ENCODE measurements around the gene NPW.
A peak's percentile ranks its signal among the peaks of the same experiment; 100 is the strongest.

The NPW gene

GRCh38 chr16:2046893-2047329, 27.3 kb downstream of the NPW start:
- Histone ChIP-seq H3K4me3 (replicated peaks; ENCODE audit: low read depth, low read length) (peak overlapping the region; percentile 91), H3K36me3 (ENCODE audit: control insufficient read depth, insufficient read depth, low read length) (no peaks in the 10 kb centered on the region; the same call in 1 of the 2 replicates), H3K27me3 (replicated peaks; ENCODE audit: control insufficient read depth, insufficient read depth, low read length) (no peaks in the 10 kb centered on the region)
- DNase-seq (ENCODE audit: extremely low read depth, insufficient read length) = no peak
- TF ChIP-seq CTCF (IDR thresholded peaks at IDR 0.05; ENCODE audit: insufficient read depth, low read length, poor library complexity, severe bottlenecking) = no peak

GRCh38 chr16:2047330-2048115, 27.9 kb downstream of the NPW start, which contains the start of the genes NTHL1 and TSC2:
NTHL1 (minus strand) TSS chr16:2047834; CDS start chr16:2047823, 11 bp downstream.
TSC2 (plus strand) TSS chr16:2047985; CDS start chr16:2048616, 631 bp downstream.
- peaks cover 4% of the 10 kb centered on the region for H3K36me3 ChIP-seq (ENCODE audit: control insufficient read depth, insufficient read depth, low read length)
- TF ChIP-seq CTCF (IDR thresholded peaks at IDR 0.05; ENCODE audit: insufficient read depth, low read length, poor library complexity, severe bottlenecking) = no peak
- H3K27me3 ChIP-seq (replicated peaks; ENCODE audit: control insufficient read depth, insufficient read depth, low read length) = no peaks in the 10 kb centered on the region
- peak within 1 kb of the TSS; percentile 91 for H3K4me3 ChIP-seq (replicated peaks; ENCODE audit: low read depth, low read length)
- peak; percentile 96 for DNase-seq (ENCODE audit: extremely low read depth, insufficient read length)

DNA sequence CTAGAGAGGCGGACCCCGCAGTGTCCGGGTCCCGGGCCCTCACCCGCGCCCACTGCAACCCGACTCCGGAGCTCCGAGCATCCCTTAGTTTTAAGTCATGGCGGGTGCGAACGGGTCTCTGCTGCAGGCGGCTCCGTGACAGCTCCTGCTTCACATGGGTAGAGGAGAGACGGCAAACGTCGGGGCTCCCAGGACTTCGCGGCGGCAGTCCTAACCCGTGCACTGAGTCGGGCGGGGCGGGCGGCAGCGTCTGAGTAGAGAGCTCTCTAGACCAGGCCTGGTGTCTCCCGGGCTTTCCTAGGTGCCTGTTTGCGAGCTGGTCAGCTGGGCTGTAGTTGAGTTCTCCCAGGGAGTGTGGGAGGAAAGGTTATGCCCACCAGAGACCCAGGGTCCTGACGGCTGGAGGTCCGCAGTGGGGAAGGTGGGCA, 28.5 kb downstream of the NPW start:
- peak overlapping the region; percentile 91 for H3K4me3 ChIP-seq (replicated peaks; ENCODE audit: low read depth, low read length)
- no peaks in the 10 kb centered on the region for H3K27me3 ChIP-seq (replicated peaks; ENCODE audit: control insufficient read depth, insufficient read depth, low read length)
- no peak for TF ChIP-seq CTCF (IDR thresholded peaks at IDR 0.05; ENCODE audit: insufficient read depth, low read length, poor library complexity, severe bottlenecking)
- H3K36me3 ChIP-seq (ENCODE audit: control insufficient read depth, insufficient read depth, low read length) = peaks cover 9% of the 10 kb centered on the region
- no peak for DNase-seq (ENCODE audit: extremely low read depth, insufficient read length)

- Histone ChIP-seq H3K4me3 (replicated peaks; ENCODE audit: low read depth, low read length) (no peak overlapping the region), H3K27me3 (replicated peaks; ENCODE audit: control insufficient read depth, insufficient read depth, low read length) (no peaks in the 10 kb centered on the region), H3K36me3 (ENCODE audit: control insufficient read depth, insufficient read depth, low read length) (peaks cover 22% of the 10 kb centered on the region)
- no peak for TF ChIP-seq CTCF (IDR thresholded peaks at IDR 0.05; ENCODE audit: insufficient read depth, low read length, poor library complexity, severe bottlenecking)
- no peak for DNase-seq (ENCODE audit: extremely low read depth, insufficient read length)
Measured at GRCh38 chr16:2053211-2053610, 33.6 kb downstream of the NPW start.

DNA sequence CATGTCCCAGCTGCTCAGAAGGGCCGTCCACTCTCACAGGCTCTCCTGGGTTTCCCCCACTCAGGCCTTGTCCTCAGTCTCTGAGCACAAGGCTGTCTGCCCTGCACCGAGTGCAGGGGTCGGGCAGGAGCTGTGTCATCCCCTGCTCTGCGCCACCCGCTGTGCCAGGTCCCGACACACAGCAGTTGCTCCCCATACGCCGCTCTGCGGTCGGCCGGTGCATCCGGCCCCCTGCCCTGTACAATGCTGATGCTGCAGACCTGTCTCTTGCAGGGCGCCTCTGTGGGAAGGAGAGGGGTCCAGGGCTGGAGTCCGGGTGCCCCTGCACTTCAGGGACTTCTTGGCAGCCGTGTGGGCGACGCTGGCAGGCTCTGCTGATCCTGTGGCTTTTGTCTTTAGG, 34.3 kb downstream of the NPW start:
- no peak for TF ChIP-seq CTCF (IDR thresholded peaks at IDR 0.05; ENCODE audit: insufficient read depth, low read length, poor library complexity, severe bottlenecking)
- DNase-seq (ENCODE audit: extremely low read depth, insufficient read length) = no peak
- Histone ChIP-seq H3K36me3 (ENCODE audit: control insufficient read depth, insufficient read depth, low read length) (peaks cover 22% of the 10 kb centered on the region), H3K4me3 (replicated peaks; ENCODE audit: low read depth, low read length) (no peak overlapping the region), H3K27me3 (replicated peaks; ENCODE audit: control insufficient read depth, insufficient read depth, low read length) (no peaks in the 10 kb centered on the region)

Data from GM06990 (cell line).